ENCODE data around the gene NAPSA.
"Not testable (repeated sequence)": the region's sequence is repeated elsewhere in the genome, so short reads cannot be mapped to it uniquely, and the experiment has no call there.

NAPSA gene

GRCh38 chr19:50330365-50331078 is 34.9 kb downstream of the NAPSA start:
- peak; percentile 66 for DNase-seq (ENCODE audit: low read depth)

GRCh38 chr19:50329926-50330294 is 35.5 kb downstream of the NAPSA start:
- DNase-seq (ENCODE audit: low read depth), result not testable (repeated sequence)

DNA sequence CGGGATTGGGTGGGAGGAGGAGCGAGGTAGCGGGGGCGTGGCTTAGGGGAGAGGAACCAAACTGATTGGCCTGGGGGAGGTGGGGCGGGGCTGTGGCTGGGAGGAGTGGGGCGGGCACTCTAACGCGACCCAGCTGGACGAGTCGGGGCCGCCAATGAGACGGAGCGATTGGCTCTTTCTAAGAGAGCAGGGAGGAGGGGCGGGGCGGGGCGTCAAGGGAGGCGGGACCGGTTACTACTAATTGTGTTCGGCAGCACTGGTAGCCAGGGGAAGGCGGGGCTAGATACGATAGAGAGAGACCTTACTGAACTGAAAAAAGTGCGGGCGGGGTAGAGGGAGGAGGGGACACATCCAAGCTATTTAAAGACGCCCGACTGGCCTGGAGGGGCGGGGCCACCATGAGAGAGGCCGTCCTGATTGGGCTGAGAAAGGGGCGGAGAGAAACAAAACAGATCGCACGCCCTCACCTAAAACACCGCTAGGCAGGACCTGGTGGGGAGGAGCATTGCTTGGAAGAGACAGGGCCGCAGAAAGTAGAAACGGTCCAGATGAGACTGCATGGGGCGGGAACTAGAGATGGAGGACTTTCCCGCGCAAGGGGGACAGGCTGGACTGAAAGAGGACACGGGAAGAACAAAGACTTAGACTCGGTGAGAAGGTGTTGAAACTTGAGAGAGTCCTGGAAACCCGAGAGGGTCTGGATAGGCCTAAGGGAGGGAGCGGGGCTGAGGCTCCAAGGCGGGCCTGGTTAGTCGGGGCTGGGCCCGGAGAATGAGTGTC is 36.1 kb downstream of the NAPSA start, which contains the start of gene KCNC3:
Gene KCNC3, minus strand, starts transcription at position 232 of the 780 bp plus-strand sequence. CDS start 295 bp downstream, outside the sequence.
- DNase-seq (ENCODE audit: low read depth), result peak; percentile 83

- no peak for DNase-seq (ENCODE audit: low read depth)
Measured at GRCh38 chr19:50328873-50329145, 36.6 kb downstream of the NAPSA start.

DNA sequence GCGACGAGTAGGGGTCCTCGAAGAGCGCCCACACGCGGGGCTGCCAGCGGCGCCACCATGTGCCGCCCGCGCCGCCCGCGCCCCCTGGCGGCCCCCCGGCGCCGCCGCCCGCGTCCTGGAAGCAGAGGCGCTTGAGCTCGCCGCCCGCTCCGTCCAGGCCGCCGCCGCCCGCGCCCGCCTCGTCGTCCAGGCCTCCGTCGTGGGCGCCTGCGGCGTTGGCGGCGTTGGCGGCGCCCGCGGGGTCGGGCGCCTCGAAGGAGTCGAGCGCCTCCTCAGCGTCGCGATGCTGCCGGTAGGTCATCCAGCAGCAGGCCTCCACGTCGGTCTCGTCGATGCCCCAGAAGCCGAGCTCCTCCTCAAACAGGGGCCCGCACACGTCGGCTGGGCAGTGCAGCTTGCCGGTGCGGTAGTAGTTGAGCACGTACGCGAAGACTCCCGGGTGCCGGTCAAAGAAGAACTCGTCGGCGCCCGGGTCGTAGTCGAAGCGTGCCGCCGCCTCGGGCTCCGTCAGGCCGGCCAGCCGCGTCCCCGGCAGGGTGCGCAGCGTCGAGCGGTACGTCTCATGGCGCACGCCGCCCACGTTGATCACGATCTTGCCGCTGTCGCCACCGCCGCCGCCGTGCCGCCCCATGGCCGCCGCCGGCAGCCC is 37.1 kb downstream of the NAPSA start:
- no peak for DNase-seq (ENCODE audit: low read depth)

GRCh38 chr19:50327461-50328223 is 37.8 kb downstream of the NAPSA start:
- no peak for DNase-seq (ENCODE audit: low read depth)

DNA sequence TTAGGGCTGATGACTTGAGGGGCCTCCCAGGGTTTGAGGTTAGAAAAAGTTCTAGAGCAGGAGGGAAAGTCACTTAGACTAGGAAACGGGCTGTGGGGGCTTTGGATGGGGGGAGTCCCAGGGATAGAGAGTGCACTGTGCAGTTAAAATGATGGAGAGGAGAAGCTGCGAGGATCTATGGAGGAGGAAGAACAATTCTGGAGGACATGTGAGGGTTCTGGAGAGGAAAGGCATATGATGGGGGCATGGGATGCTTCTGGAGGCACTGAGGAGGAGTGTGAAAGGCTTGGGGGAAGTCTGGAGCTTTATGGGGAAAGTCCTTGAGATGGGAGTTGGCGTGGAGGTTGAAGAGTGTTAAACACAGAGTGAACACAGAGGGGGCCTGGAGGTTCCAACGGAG is 38.4 kb downstream of the NAPSA start:
- no peak for DNase-seq (ENCODE audit: low read depth)

- no peak for DNase-seq (ENCODE audit: low read depth)
Measured at GRCh38 chr19:50326101-50326664, 39.3 kb downstream of the NAPSA start.

- DNase-seq (ENCODE audit: low read depth), result peak; percentile 40
Measured at GRCh38 chr19:50325310-50326100, 39.9 kb downstream of the NAPSA start.

- DNase-seq (ENCODE audit: low read depth), result no peak
Measured at GRCh38 chr19:50324331-50324730, 41.1 kb downstream of the NAPSA start.

GRCh38 chr19:50323782-50324133 is 41.7 kb downstream of the NAPSA start:
- no peak for DNase-seq (ENCODE audit: low read depth)

DNA sequence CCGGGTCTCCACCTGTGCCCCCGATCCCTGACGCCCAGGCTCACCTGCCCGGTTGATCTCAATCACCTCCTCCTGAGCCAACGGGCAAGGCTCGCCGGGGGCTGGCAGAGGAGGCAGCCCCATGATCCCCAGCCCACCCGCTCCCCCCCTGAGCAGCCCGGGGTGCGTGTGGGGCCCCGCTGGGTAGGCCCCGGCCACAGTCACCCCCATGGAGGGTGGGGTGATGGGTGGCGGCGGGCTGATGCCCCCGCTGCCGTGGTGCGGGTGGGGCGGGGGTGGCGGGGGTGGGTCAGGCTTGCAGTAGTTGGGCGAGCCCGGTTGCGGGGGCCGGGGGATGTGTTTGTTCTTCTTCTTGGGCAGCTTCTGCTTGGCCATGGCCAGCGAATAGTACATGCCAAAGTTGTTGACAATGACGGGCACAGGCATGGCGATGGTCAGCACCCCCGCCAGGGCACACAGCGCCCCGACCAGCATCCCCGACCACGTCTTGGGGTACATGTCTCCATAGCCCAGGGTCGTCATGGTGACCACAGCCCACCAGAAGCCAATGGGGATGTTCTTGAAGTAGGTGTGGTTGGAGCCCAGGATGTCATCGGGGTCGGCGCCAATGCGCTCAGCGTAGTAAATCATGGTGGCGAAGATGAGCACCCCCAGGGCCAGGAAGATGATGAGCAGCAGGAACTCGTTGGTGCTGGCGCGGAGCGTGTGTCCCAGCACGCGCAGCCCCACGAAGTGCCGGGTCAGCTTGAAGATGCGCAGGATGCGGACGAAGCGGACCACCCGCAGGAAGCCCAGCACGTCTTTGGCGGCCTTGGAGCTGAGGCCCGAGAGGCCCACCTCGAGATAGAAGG is 42.3 kb downstream of the NAPSA start:
- no peak for DNase-seq (ENCODE audit: low read depth)

DNA sequence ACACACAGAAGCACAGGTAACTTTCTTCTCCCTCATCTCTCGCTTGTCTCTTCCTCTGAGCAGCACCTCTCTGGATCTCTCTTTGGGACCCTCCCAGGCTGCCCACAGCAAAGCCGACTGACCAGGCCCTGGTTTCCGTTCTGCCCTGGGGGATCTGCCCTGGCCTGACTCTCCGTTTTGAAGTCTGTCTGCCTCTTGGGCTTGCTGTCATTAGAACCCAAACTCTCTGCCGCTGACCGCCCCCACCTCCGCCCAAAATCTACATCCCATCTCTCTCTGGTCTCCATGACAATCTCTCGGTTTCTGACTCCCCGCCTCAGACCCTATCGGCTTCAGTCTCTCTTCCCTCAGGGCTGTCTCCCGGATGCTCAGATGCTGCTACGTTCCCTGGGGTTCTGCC is 43.2 kb downstream of the NAPSA start:
- DNase-seq (ENCODE audit: low read depth), result no peak

DNA sequence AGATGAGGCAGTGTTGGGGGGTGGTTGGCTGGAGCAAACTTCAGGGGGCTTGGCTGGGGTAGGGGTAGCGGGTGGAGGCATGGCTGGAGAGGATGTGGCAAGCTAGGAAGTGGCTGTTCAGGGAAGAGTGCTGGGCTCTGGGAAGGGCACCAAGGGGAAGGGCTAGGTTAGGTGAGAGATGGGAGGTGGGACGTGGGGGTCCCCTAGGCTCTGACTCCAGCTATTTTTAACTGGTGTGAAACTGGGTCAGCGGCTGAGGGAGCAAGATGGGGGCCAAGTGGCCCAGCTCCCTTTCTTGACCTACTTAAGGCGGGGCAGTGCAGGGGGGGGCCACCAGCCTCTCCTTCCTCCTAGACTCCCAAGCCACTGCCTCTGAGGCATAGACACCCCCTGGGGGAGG is 43.6 kb downstream of the NAPSA start:
- DNase-seq (ENCODE audit: low read depth), result no peak

DNA sequence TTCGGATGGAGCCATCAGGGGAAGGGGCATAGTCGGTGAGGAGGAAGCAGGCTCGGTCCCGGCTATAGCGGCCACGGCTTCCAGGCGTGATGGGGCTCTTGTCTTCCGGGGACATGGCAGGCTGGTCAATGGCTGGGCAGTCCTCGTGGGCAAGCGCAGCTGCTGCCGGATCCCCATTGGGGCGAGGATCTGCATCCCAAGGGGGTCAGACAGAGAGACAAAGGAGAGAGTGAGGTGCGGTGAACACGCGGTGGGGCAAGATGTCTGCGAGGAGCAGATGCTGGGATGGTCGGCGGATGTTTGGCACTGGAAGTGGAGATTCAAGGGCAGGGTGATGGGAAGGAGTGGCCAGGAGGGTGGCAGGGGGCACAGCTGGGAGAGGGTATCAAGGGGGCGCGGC is 44.8 kb downstream of the NAPSA start:
- DNase-seq (ENCODE audit: low read depth), result no peak

GRCh38 chr19:50320051-50320450 is 45.4 kb downstream of the NAPSA start:
- no peak for DNase-seq (ENCODE audit: low read depth)

- DNase-seq (ENCODE audit: low read depth), result no peak
Measured at GRCh38 chr19:50319156-50319555, 46.3 kb downstream of the NAPSA start.

GRCh38 chr19:50318438-50318837 is 47.0 kb downstream of the NAPSA start:
- DNase-seq (ENCODE audit: low read depth), result no peak

DNA sequence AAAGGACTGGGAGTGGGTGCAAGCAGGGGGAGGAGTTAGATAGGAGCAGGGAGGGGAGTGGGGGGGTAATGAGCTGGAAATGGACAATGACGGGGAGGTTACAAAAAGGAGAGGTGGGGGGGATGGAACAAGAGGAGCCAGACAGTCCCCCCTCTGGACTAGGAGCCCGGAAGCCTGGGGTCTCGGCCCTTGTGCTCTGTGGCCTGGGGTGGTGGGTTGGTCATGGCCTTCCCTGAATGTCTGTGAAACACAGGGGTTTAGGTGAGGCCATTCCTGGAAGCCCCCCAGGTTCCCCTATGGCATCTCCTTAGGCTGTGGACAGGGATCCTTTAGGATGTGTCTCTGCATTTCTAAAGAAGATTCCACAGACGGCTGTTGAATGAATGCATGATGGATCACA is 48.3 kb downstream of the NAPSA start:
- DNase-seq (ENCODE audit: low read depth), result no peak

DNA sequence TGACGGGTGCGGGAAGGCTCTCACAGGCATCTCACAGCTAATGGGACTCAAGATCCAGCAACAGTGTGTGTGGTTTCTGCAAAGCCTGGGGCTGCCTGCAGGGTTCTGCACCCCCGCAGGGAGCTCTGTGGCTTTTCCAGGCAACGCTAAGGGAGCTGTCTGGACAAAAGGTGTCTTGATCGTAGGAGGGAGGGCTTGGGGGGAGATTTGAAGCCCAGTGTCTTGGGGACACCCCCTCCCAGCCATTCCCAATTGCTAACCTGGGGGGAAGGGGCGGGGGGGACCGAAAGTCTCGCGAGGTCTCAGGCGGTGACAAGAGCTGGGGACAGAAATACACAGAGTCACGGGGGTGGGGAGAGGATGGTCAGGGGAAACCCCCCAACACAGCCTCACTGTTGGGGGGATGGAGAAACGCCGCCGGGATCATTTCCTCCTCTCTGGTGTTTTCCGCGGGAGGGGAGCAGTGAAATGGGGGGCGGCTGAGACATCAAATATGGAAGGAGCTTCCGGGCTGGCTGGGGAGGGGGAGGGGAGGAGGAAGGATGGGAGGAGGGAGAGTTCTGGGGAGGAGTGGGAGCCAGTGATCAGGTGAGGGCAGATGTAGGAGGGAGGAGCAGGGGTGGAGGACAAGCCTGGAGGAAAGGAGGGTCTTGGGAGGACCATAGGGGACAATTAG is 49.5 kb downstream of the NAPSA start:
- no peak for DNase-seq (ENCODE audit: low read depth)
